Lung (tissue), 12 donors: Measurements from ENCODE around the gene MYRIP. TPM values are rescaled to one million over a fixed set of nuclear protein-coding genes. Genes with fewer than 3 reads are reported as not detected.

Experiments
- ATAC-seq: fragments of 200-7000 bp; cut with Tn5 transposase; one replicate; pipeline ENCODE4 v1.9.1; 2020; ENCODE audit warnings: moderate number of reproducible peaks; ENCODE audit not compliant: insufficient read depth, low FRiP score
- DNase-seq, 3 donors: peaks; one replicate each; pipeline ENCODE4 v3.0.0-alpha.2; 2013 to 2017
- H3K27ac ChIP-seq, 2 donors: one replicate each; pipeline ENCODE4 v1.5.1; 2013; ENCODE audit warnings: mild to moderate bottlenecking in 2 of 2, moderate library complexity in 2 of 2, control low read depth in 1 of 2, inconsistent platforms in 1 of 2, low read depth in 1 of 2, low read length in 1 of 2
- H3K27me3 ChIP-seq, 3 donors: one replicate each; pipeline ENCODE4 v1.5.1; 2013; ENCODE audit warnings: low read length in 2 of 3; ENCODE audit not compliant: control insufficient read depth in 3 of 3, insufficient read depth in 3 of 3
- H3K36me3 ChIP-seq, 4 donors: one replicate each; pipeline ENCODE4 v1.5.1; 2013; ENCODE audit warnings: low read length in 4 of 4, mild to moderate bottlenecking in 1 of 4, moderate library complexity in 1 of 4; ENCODE audit not compliant: control insufficient read depth in 4 of 4, insufficient read depth in 4 of 4
- H3K4me1 ChIP-seq, 5 donors: one replicate each; pipeline ENCODE4 v1.5.1; 2013; ENCODE audit warnings: low read length in 5 of 5, mild to moderate bottlenecking in 2 of 5, moderate library complexity in 1 of 5; ENCODE audit not compliant: control insufficient read depth in 5 of 5, insufficient read depth in 5 of 5
- H3K4me3 ChIP-seq: one replicate; pipeline ENCODE4 v1.5.1; 2013; ENCODE audit warnings: mild to moderate bottlenecking, control low read depth, moderate library complexity
- H3K9ac ChIP-seq, 2 donors: one replicate each; pipeline ENCODE4 v1.5.1; 2013; ENCODE audit warnings: low read length in 2 of 2, control low read depth in 1 of 2; ENCODE audit not compliant: insufficient read depth in 1 of 2
- H3K9me3 ChIP-seq, 4 donors: one replicate each; pipeline ENCODE4 v1.5.1; 2013; ENCODE audit warnings: low read length in 3 of 4, mild to moderate bottlenecking in 1 of 4, moderate library complexity in 1 of 4; ENCODE audit not compliant: control insufficient read depth in 4 of 4, insufficient read depth in 3 of 4
- WGBS, 2 donors: extraction: QIAGEN DNeasy Blood & Tissue Kit; methylation state at CpG; one replicate each; pipeline ENCODE4 v1.1.7; 2013; 5-methylcytosine and 5-hydroxymethylcytosine counted together
- polyA plus RNA-seq, 2 donors: library from polyadenylated mRNA; stranded (reverse); fragments of 200-250 nt; gene quantifications; one replicate each; pipeline ENCODE4 v1.2.1, GENCODE V29; 2013
- total RNA-seq, 2 donors: library from RNA; depleted of rRNA in 1 of 2; stranded (reverse); fragments of >200 nt in 1 of 2; gene quantifications; one replicate each; pipeline ENCODE4 v1.2.1, GENCODE V29; 2014 to 2021
- TF ChIP-seq, protein P1 (sequence below): IDR thresholded peaks from 2 replicates; pipeline ENCODE4 v1.5.1; 2012; ENCODE audit warnings: mild to moderate bottlenecking; ENCODE audit errors: control extremely low read depth, extremely low read depth
- donor health status: control.
- donor health status: control.
- donor health status: Bipolar disorder and iron deficiency.
- donor health status: healthy.
- donor health status: DM: yes; HTN: yes; CAD: no.

The MYRIP gene
- total and polyA plus RNA-seq, 4 donors, result 0.30 to 2.5 (median 0.77) TPM

DNA sequence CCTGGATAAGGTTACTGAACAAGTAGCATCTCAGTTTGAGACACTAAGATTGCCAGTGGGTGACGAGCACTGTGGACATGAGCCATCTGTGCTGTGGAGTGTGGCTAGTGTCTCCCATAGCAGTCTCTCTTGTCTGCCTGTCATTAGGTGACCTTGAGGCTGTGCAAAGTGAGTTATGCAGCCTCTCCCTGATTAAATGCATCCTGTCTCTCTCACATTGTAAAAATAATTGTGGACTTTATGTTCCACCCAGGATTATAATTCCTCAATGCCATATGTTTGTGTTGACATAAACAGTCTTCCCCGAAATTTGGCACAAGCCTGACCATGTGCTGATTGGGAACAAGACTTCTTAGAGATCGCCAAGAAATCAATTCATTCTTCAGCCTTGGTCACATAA lies 168.9 kb downstream of the MYRIP start:
- Histone ChIP-seq H3K4me1 (peaks cover 0 to 3% (median 0%) of the 10 kb centered on the region in 5 donors), H3K4me3 (no peak overlapping the region), H3K9me3 (no peaks in the 10 kb centered on the region), H3K9ac (no peak overlapping the region), H3K27ac (no peak overlapping the region), H3K36me3 (no peaks in the 10 kb centered on the region), H3K27me3 (no peaks in the 10 kb centered on the region)
- TF ChIP-seq, protein P1, sequence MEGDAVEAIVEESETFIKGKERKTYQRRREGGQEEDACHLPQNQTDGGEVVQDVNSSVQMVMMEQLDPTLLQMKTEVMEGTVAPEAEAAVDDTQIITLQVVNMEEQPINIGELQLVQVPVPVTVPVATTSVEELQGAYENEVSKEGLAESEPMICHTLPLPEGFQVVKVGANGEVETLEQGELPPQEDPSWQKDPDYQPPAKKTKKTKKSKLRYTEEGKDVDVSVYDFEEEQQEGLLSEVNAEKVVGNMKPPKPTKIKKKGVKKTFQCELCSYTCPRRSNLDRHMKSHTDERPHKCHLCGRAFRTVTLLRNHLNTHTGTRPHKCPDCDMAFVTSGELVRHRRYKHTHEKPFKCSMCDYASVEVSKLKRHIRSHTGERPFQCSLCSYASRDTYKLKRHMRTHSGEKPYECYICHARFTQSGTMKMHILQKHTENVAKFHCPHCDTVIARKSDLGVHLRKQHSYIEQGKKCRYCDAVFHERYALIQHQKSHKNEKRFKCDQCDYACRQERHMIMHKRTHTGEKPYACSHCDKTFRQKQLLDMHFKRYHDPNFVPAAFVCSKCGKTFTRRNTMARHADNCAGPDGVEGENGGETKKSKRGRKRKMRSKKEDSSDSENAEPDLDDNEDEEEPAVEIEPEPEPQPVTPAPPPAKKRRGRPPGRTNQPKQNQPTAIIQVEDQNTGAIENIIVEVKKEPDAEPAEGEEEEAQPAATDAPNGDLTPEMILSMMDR, result no peak
- WGBS, 2 donors, result 60 to 84% methylated on average over 3 of the region's 3 CpGs
- no peak for ATAC-seq
- DNase-seq, result no peak

DNA sequence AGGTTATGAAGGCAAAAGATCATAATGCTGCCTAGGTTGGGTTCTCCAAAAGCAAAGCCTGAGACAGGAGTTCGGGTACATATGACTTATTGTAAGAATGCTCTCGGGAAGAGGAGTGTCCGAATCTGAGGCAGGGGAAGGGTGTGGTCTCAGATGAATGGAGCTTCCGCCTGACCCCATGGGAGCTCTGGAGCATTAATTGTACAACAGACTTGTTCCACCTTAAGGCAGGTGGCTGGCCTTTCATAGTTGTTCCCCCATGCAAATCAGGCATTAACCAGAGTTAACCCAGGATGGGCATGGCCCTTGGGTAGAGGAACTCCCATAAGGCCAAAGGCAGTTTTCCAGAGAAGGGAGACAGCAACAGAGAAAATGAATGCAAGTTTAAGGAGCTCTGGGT lies 170.6 kb downstream of the MYRIP start:
- 60 to 84% methylated on average over 4 of the region's 4 CpGs for WGBS, 2 donors
- no peaks in the 10 kb centered on the region for H3K36me3 ChIP-seq
- DNase-seq, result no peak
- no peaks in the 10 kb centered on the region for H3K9me3 ChIP-seq
- TF ChIP-seq, protein P1, result no peak
- peaks cover 0 to 4% (median 0%) of the 10 kb centered on the region in 5 donors for H3K4me1 ChIP-seq
- H3K27ac ChIP-seq, result no peak overlapping the region
- no peak for ATAC-seq
- H3K9ac ChIP-seq, result no peak overlapping the region
- no peaks in the 10 kb centered on the region for H3K27me3 ChIP-seq
- H3K4me3 ChIP-seq, result no peak overlapping the region

DNA sequence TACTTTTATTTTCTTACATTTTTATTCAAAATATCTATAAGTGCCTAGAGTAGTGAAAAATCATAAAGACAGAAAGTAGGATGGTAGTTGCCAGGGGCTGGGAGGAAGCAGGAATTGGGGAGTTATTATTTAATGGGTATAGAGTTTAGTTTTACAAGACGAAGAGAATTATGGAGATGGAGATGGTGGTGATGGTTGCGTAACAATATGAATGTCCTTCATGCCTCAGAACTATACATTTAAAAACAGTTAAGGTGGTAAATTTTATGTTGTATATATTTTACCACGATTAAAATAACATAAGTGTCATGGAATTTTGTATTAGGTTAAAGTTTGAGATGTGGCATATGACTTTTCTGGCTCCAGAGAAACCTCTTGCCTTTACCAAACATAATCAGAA lies 171.4 kb downstream of the MYRIP start:
- H3K36me3 ChIP-seq, result no peaks in the 10 kb centered on the region
- H3K9ac ChIP-seq, result no peak overlapping the region
- H3K27me3 ChIP-seq, result no peaks in the 10 kb centered on the region
- ATAC-seq (no peak), DNase-seq (peak in 1 of 3 donors; percentile 11)
- TF ChIP-seq, protein P1, result no peak
- peaks cover 0 to 4% (median 0%) of the 10 kb centered on the region in 5 donors for H3K4me1 ChIP-seq
- H3K4me3 ChIP-seq, result no peak overlapping the region
- WGBS, 2 donors, result 80 to 89% methylated on average over 3 of the region's 3 CpGs
- H3K9me3 ChIP-seq, result no peaks in the 10 kb centered on the region
- no peak overlapping the region for H3K27ac ChIP-seq

DNA sequence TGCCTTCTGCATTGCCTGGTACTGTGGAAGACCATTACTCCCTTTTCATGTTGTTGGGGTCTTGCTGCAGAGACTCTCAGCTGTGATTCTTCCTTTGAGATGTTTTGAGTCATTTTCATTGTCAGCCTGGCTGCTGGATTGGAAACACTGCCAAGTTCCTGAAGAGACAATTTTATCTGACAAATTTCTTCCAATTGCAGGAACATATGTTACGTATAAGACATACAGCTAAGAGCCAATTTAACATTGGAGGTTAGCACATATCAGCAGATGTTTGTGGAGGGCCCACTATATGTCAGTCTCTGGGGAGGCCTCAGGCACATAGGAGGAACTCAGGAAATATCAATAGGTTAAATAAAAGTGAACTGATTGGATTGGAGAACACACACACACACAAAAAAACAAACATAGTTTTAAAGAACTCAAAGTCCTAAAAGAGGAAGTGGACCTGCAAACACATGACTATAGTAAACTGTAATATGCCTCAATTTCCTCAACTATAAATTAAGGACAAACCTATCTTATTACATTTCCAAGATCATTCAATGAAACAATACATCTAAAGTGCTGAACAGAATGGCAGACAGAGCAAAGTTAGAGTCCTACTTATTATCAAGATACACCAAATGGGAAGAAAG lies 172.3 kb downstream of the MYRIP start:
- peak in 1 of 3 donors; percentile 10 for DNase-seq
- Histone ChIP-seq H3K4me1 (peaks cover 0 to 4% (median 0%) of the 10 kb centered on the region in 5 donors), H3K9ac (no peak overlapping the region), H3K27me3 (no peaks in the 10 kb centered on the region), H3K4me3 (no peak overlapping the region), H3K36me3 (no peaks in the 10 kb centered on the region), H3K9me3 (no peaks in the 10 kb centered on the region), H3K27ac (no peak overlapping the region)
- 64 to 83% methylated on average over 1 of the region's 1 CpG for WGBS, 2 donors
- no peak for ATAC-seq
- TF ChIP-seq, protein P1, result no peak
